GM23338 (cell line): Measurements from ENCODE around the gene ZMAT5. TPM values are rescaled to one million over a fixed set of nuclear protein-coding genes. Genes with fewer than 3 reads are reported as not detected.

Experiments
- ATAC-seq: fragments of 200-7000 bp; cut with Tn5 transposase; 3 replicates; pipeline ENCODE4 v1.9.1; 2020
- DNase-seq: peaks from one replicate; pipeline ENCODE4 v3.0.0-alpha.2; 2015; ENCODE audit warnings: low spot score
- H2AFZ ChIP-seq: fragments of 200-600 bp; sonication (generic); 2 replicates; pipeline ENCODE4 v1.8.0; 2016; ENCODE audit warnings: antibody characterized with exemption, mild to moderate bottlenecking, moderate library complexity
- H3F3A ChIP-seq: fragments of 200-600 bp; sonication (generic); replicated peaks from 2 replicates; pipeline ENCODE4 v1.8.0; 2017; ENCODE audit warnings: antibody characterized with exemption, mixed run types, low read depth
- H3K27ac ChIP-seq: fragments of 200-600 bp; sonication (generic); 2 replicates; pipeline ENCODE4 v1.6.1; 2016; ENCODE audit warnings: low read depth
- H3K27me3 ChIP-seq: fragments of 200-600 bp; sonication (generic); 2 replicates; pipeline ENCODE4 v1.8.0; 2016; ENCODE audit warnings: mild to moderate bottlenecking, mixed run types, moderate library complexity; ENCODE audit not compliant: insufficient read depth
- H3K36me3 ChIP-seq: fragments of 200-600 bp; sonication (generic); 2 replicates; pipeline ENCODE4 v1.8.0; 2016; ENCODE audit warnings: mild to moderate bottlenecking; ENCODE audit not compliant: insufficient read depth
- H3K4me1 ChIP-seq: fragments of 200-600 bp; sonication (generic); 2 replicates; pipeline ENCODE4 v1.8.0; 2016; ENCODE audit warnings: mild to moderate bottlenecking, moderate library complexity; ENCODE audit not compliant: insufficient read depth
- H3K4me2 ChIP-seq: fragments of 200-600 bp; sonication (generic); 2 replicates; pipeline ENCODE4 v1.7.1; 2017; ENCODE audit warnings: mixed run types
- H3K4me3 ChIP-seq: fragments of 200-600 bp; sonication (generic); 2 replicates; pipeline ENCODE4 v1.6.1; 2016; ENCODE audit warnings: mixed run types
- H3K79me2 ChIP-seq: fragments of 200-600 bp; sonication (generic); replicated peaks from 2 replicates; pipeline ENCODE4 v1.8.0; 2017; ENCODE audit warnings: mild to moderate bottlenecking; ENCODE audit not compliant: insufficient read depth
- H3K9me2 ChIP-seq: fragments of 200-600 bp; sonication (generic); 2 replicates; pipeline ENCODE4 v1.8.0; 2017; ENCODE audit not compliant: insufficient read depth
- H4K20me1 ChIP-seq: fragments of 200-600 bp; sonication (generic); replicated peaks from 2 replicates; pipeline ENCODE4 v1.8.0; 2017; ENCODE audit warnings: mild to moderate bottlenecking; ENCODE audit not compliant: insufficient read depth
- H3K27ac Mint-ChIP-seq: 2 replicates; pipeline ENCODE4 v1.8.0; 2020; ENCODE audit warnings: inconsistent platforms, mild to moderate bottlenecking, moderate library complexity, mixed read lengths
- H3K27me3 Mint-ChIP-seq: 3 replicates; pipeline ENCODE4 v1.8.0; 2022; ENCODE audit warnings: low read depth, mild to moderate bottlenecking, moderate library complexity, mixed read lengths, inconsistent platforms; ENCODE audit not compliant: insufficient read depth, poor library complexity
- H3K36me3 Mint-ChIP-seq: 3 replicates; pipeline ENCODE4 v1.8.0; 2021; ENCODE audit warnings: low read depth, mild to moderate bottlenecking, inconsistent platforms, moderate library complexity, mixed read lengths
- H3K4me1 Mint-ChIP-seq: 3 replicates; pipeline ENCODE4 v1.8.0; 2020; ENCODE audit warnings: mild to moderate bottlenecking, inconsistent platforms, mixed read lengths
- H3K4me3 Mint-ChIP-seq: 3 replicates; pipeline ENCODE4 v1.8.0; 2021; ENCODE audit warnings: moderate library complexity, mild to moderate bottlenecking, inconsistent platforms, mixed read lengths
- H3K9me3 Mint-ChIP-seq: 3 replicates; pipeline ENCODE4 v1.8.0; 2020; ENCODE audit warnings: moderate library complexity, mild to moderate bottlenecking, inconsistent platforms, mixed read lengths
- CREB1 ChIP-seq: fragments of 250-450 bp; sonication (Bioruptor Pico); IDR thresholded peaks from 2 replicates; pipeline ENCODE4 v1.5.0; 2020; ENCODE audit warnings: low read depth, mild to moderate bottlenecking, moderate library complexity
- EZH2 ChIP-seq: fragments of 200-600 bp; sonication (generic); IDR thresholded peaks from one replicate; pipeline ENCODE4 v1.8.0; 2017; ENCODE audit warnings: antibody characterized with exemption, mild to moderate bottlenecking, low read depth; ENCODE audit not compliant: unreplicated experiment
- EZH2phosphoT487 ChIP-seq: fragments of 200-600 bp; sonication (generic); IDR thresholded peaks from one replicate; pipeline ENCODE4 v1.8.1; 2018; ENCODE audit warnings: antibody characterized with exemption; ENCODE audit not compliant: unreplicated experiment
- JUNB ChIP-seq: IDR thresholded peaks from one replicate; pipeline ENCODE4 v1.6.1; 2016; ENCODE audit warnings: antibody characterized with exemption; ENCODE audit not compliant: unreplicated experiment
- NANOG ChIP-seq: IDR thresholded peaks from 2 replicates; pipeline ENCODE4 v1.6.1; 2016; ENCODE audit warnings: antibody characterized with exemption, borderline replicate concordance
- POLR2AphosphoS5 ChIP-seq: IDR thresholded peaks from 2 replicates; pipeline ENCODE4 v1.6.1; 2016; ENCODE audit warnings: antibody characterized with exemption, low read depth
- STAT1 ChIP-seq: IDR thresholded peaks from one replicate; pipeline ENCODE4 v1.6.1; 2016; ENCODE audit warnings: antibody characterized with exemption; ENCODE audit not compliant: unreplicated experiment
- ZNF114 ChIP-seq: fragments of 250-450 bp; sonication (Bioruptor Pico); IDR thresholded peaks from 2 replicates; pipeline ENCODE4 v1.5.0; 2020; ENCODE audit warnings: mild to moderate bottlenecking, moderate library complexity
- ZNF331 ChIP-seq: fragments of 250-450 bp; sonication (Bioruptor Pico); IDR thresholded peaks from 2 replicates; pipeline ENCODE4 v1.5.0; 2020; ENCODE audit warnings: low read depth, mild to moderate bottlenecking, moderate library complexity
- polyA plus RNA-seq: library from polyadenylated mRNA; unstranded; fragments of >200 nt; fragmentation: Nextera tagmentation; extraction: Ambion mirVana; gene quantifications from 2 replicates; pipeline ENCODE4 v1.2.1, GENCODE V29; 2016
- total RNA-seq: library from RNA; depleted of rRNA; stranded (reverse); fragments of >200 nt; shearing (Covaris generic); gene quantifications from 2 replicates; pipeline ENCODE4 v1.2.3, GENCODE V29; 2014
- TF ChIP-seq, protein P1 (sequence below), 2 experiments: fragments of 200-600 bp in 1 of 2; sonication (generic) in 1 of 2; conservative IDR thresholded peaks; 2 replicates each; pipeline versions ENCODE4 v1.5.1 to v1.6.1; 2016 to 2017; ENCODE audit warnings: antibody characterized with exemption in 2 of 2, low read depth in 2 of 2, mild to moderate bottlenecking in 2 of 2, moderate library complexity in 1 of 2
- TF ChIP-seq, protein P2 (sequence below): IDR thresholded peaks from one replicate; pipeline ENCODE4 v1.6.1; 2018; ENCODE audit warnings: antibody characterized with exemption; ENCODE audit not compliant: unreplicated experiment

ZMAT5 gene
- total and polyA plus RNA-seq, 2 experiments from 2014 or later: 14.6 to 25.4 TPM

DNA sequence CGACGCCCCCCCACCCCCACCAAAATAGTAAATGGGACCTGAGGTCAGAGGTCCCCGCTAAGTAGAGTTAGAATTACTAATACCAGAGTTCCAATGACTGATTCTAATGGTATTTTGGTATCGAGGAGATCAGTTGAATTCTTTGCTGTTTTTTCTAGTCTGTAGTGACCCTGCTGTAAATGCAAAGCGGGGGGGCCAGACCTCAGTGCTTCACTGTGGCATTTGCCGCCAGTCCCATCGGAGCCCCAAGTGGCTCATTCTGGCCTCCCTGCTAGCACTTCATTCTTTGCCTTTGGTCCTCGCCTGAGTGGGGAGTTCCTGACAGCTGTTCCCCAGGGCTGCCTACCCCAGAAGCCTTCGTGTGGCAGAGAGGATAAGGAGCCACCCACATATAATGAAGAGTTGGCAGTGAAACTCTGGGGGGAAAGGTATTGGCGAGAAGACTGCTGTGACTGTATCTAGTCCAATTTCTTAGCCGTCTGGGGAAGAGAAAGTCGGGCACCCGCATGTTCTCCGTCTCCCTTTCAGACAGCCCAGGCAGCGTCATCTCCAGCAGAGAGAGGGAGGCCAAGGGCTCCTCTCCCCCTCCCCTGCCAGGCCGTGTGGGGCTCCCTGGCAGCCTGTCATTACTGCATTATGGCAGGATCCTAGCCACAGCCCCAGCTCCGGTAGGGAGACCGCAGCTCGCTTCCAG is 66.5 kb downstream of the ZMAT5 start:
- H3K4me3 Mint-ChIP-seq: no peak overlapping the region
- peaks cover 23% of the 10 kb centered on the region for H3K27me3 ChIP-seq
- peaks cover 43% of the 10 kb centered on the region for H3K4me1 Mint-ChIP-seq
- H3K4me1 ChIP-seq: peaks cover 42% of the 10 kb centered on the region
- no peaks in the 10 kb centered on the region for H3K9me2 ChIP-seq
- H3K27ac ChIP-seq: no peak overlapping the region
- no peaks in the 10 kb centered on the region; the same call in 2 of the 3 replicates for H3K9me3 Mint-ChIP-seq
- no peak overlapping the region for H3K4me2 ChIP-seq
- H3K27me3 Mint-ChIP-seq: peaks cover 42% of the 10 kb centered on the region
- no peaks in the 10 kb centered on the region for H3K36me3 ChIP-seq
- H4K20me1 ChIP-seq: no peaks in the 10 kb centered on the region
- H2AFZ ChIP-seq: no peak overlapping the region
- H3K27ac Mint-ChIP-seq: no peak overlapping the region
- no peak for DNase-seq
- H3K36me3 Mint-ChIP-seq: peaks cover 2% of the 10 kb centered on the region; the same call in 1 of the 3 replicates
- 0 out of 2 replicates have a peak, but pooled peaks cover 6% of the 10 kb centered on the region for H3F3A ChIP-seq
- ATAC-seq: no peak
- H3K4me3 ChIP-seq: no peak overlapping the region
- TF ChIP-seq, protein P1, sequence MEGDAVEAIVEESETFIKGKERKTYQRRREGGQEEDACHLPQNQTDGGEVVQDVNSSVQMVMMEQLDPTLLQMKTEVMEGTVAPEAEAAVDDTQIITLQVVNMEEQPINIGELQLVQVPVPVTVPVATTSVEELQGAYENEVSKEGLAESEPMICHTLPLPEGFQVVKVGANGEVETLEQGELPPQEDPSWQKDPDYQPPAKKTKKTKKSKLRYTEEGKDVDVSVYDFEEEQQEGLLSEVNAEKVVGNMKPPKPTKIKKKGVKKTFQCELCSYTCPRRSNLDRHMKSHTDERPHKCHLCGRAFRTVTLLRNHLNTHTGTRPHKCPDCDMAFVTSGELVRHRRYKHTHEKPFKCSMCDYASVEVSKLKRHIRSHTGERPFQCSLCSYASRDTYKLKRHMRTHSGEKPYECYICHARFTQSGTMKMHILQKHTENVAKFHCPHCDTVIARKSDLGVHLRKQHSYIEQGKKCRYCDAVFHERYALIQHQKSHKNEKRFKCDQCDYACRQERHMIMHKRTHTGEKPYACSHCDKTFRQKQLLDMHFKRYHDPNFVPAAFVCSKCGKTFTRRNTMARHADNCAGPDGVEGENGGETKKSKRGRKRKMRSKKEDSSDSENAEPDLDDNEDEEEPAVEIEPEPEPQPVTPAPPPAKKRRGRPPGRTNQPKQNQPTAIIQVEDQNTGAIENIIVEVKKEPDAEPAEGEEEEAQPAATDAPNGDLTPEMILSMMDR (conservative IDR thresholded peaks at IDR 0.05; ENCODE audit: low read depth in 2 of 2): no peak
- TF ChIP-seq CREB1 (CRISPR knock-in tag) (no peak), STAT1 (no peak), NANOG (no peak), EZH2 (no peak), EZH2phosphoT487 (no peak), JUNB (no peak), ZNF331 (CRISPR knock-in tag) (no peak), POLR2AphosphoS5 (no peak), ZNF114 (CRISPR knock-in tag) (no peak)
- TF ChIP-seq, protein P2, sequence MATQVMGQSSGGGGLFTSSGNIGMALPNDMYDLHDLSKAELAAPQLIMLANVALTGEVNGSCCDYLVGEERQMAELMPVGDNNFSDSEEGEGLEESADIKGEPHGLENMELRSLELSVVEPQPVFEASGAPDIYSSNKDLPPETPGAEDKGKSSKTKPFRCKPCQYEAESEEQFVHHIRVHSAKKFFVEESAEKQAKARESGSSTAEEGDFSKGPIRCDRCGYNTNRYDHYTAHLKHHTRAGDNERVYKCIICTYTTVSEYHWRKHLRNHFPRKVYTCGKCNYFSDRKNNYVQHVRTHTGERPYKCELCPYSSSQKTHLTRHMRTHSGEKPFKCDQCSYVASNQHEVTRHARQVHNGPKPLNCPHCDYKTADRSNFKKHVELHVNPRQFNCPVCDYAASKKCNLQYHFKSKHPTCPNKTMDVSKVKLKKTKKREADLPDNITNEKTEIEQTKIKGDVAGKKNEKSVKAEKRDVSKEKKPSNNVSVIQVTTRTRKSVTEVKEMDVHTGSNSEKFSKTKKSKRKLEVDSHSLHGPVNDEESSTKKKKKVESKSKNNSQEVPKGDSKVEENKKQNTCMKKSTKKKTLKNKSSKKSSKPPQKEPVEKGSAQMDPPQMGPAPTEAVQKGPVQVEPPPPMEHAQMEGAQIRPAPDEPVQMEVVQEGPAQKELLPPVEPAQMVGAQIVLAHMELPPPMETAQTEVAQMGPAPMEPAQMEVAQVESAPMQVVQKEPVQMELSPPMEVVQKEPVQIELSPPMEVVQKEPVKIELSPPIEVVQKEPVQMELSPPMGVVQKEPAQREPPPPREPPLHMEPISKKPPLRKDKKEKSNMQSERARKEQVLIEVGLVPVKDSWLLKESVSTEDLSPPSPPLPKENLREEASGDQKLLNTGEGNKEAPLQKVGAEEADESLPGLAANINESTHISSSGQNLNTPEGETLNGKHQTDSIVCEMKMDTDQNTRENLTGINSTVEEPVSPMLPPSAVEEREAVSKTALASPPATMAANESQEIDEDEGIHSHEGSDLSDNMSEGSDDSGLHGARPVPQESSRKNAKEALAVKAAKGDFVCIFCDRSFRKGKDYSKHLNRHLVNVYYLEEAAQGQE: no peak
- no peaks in the 10 kb centered on the region for H3K79me2 ChIP-seq
